Measurements from ENCODE around the gene NFKBIE. TPM values are rescaled to one million over a fixed set of nuclear protein-coding genes. Genes with fewer than 3 reads are reported as not detected.

Gene NFKBIE
- total RNA-seq, 1 experiment from 2014 or later: 7.6 TPM

DNA sequence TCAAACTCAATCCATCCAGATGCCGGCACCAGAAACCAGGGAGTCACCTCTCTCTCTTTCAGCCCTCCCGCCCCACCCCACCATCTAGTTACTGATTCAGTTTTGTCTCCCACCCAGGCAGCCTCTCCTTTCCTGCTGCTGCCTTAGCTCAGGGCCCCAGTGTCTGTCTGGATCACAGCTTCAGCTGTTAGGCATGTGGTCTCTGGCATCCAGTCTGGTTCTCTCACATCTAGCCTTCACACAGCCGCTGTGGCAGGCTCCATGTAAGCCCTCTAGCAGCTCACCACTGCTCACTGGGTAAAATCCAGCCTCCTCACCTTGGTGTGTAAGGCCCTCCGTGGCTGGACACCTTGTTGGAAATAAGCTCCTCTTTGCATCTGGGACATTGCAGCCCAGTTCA lies 26.5 kb upstream of the NFKBIE start:
- H3K36me3 ChIP-seq (ENCODE audit: control insufficient read depth in 1 of 2, insufficient read depth in 2 of 2, low read length in 2 of 2): no peaks in the 10 kb centered on the region
- intact Hi-C loops (cut with micrococcal nuclease): no loop called here
- no peaks in the 10 kb centered on the region for H3K79me2 ChIP-seq (ENCODE audit: insufficient read depth, low read length)
- no peak overlapping the region for H3K9ac ChIP-seq (ENCODE audit: low read length)
- ChIA-PET RAD21 (ENCODE audit: low non-redundant PET in 1 of 2, low total read pairs in 2 of 2, uncharacterized antibody in 2 of 2, unreplicated experiment in 2 of 2) (no interaction called here), POLR2A (interaction anchor here (1.0 kb wide), 1 partner anchor 17 kb away, joined by 3 read pairs; no protein-coding TSS in a partner anchor), CTCF (no interaction called here)
- H4K20me1 ChIP-seq (ENCODE audit: insufficient read depth): no peaks in the 10 kb centered on the region
- TF ChIP-seq, protein P1, sequence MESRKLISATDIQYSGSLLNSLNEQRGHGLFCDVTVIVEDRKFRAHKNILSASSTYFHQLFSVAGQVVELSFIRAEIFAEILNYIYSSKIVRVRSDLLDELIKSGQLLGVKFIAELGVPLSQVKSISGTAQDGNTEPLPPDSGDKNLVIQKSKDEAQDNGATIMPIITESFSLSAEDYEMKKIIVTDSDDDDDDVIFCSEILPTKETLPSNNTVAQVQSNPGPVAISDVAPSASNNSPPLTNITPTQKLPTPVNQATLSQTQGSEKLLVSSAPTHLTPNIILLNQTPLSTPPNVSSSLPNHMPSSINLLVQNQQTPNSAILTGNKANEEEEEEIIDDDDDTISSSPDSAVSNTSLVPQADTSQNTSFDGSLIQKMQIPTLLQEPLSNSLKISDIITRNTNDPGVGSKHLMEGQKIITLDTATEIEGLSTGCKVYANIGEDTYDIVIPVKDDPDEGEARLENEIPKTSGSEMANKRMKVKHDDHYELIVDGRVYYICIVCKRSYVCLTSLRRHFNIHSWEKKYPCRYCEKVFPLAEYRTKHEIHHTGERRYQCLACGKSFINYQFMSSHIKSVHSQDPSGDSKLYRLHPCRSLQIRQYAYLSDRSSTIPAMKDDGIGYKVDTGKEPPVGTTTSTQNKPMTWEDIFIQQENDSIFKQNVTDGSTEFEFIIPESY (IDR thresholded peaks at IDR 0.05; ENCODE audit: extremely low read depth, insufficient replicate concordance, low read length): no peak
- TF ChIP-seq ZNF274 (IDR thresholded peaks at IDR 0.05; ENCODE audit: low read depth, low read length) (no peak), SIN3A (IDR thresholded peaks at IDR 0.05; ENCODE audit: low read depth) (no peak), EZH2phosphoT487 (IDR thresholded peaks at IDR 0.05; ENCODE audit: borderline replicate concordance) (no peak), ZFX (IDR thresholded peaks at IDR 0.05) (no peak), EGR1 (IDR thresholded peaks at IDR 0.05; ENCODE audit: low read depth) (no peak)
- TF ChIP-seq, protein P2, sequence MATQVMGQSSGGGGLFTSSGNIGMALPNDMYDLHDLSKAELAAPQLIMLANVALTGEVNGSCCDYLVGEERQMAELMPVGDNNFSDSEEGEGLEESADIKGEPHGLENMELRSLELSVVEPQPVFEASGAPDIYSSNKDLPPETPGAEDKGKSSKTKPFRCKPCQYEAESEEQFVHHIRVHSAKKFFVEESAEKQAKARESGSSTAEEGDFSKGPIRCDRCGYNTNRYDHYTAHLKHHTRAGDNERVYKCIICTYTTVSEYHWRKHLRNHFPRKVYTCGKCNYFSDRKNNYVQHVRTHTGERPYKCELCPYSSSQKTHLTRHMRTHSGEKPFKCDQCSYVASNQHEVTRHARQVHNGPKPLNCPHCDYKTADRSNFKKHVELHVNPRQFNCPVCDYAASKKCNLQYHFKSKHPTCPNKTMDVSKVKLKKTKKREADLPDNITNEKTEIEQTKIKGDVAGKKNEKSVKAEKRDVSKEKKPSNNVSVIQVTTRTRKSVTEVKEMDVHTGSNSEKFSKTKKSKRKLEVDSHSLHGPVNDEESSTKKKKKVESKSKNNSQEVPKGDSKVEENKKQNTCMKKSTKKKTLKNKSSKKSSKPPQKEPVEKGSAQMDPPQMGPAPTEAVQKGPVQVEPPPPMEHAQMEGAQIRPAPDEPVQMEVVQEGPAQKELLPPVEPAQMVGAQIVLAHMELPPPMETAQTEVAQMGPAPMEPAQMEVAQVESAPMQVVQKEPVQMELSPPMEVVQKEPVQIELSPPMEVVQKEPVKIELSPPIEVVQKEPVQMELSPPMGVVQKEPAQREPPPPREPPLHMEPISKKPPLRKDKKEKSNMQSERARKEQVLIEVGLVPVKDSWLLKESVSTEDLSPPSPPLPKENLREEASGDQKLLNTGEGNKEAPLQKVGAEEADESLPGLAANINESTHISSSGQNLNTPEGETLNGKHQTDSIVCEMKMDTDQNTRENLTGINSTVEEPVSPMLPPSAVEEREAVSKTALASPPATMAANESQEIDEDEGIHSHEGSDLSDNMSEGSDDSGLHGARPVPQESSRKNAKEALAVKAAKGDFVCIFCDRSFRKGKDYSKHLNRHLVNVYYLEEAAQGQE (IDR thresholded peaks at IDR 0.05; ENCODE audit: low read depth): no peak
- TF ChIP-seq, protein P3, sequence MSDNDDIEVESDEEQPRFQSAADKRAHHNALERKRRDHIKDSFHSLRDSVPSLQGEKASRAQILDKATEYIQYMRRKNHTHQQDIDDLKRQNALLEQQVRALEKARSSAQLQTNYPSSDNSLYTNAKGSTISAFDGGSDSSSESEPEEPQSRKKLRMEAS (IDR thresholded peaks at IDR 0.05): no peak
- H3K9me3 ChIP-seq (ENCODE audit: control insufficient read depth in 1 of 2, insufficient read depth in 1 of 2, low read depth in 1 of 2, low read length in 2 of 2): no peaks in the 10 kb centered on the region
- no peak overlapping the region for H3K4me3 ChIP-seq (replicated peaks in 1 of 2; ENCODE audit: low read depth in 1 of 2, low read length in 2 of 2)
- ATAC-seq (no peak), DNase-seq (ENCODE audit: low read depth, low spot score) (no peak)
- peaks cover 22% of the 10 kb centered on the region for H3K27me3 ChIP-seq (ENCODE audit: insufficient read depth, low read length)
- no peak overlapping the region for H2AFZ ChIP-seq (ENCODE audit: low read depth, low read length, poor library complexity, severe bottlenecking)
- peaks cover 4 to 9% of the 10 kb centered on the region in 2 experiments; a peak in 3 of 4 replicates for H3K4me1 ChIP-seq (ENCODE audit: control insufficient read depth in 1 of 2, insufficient read depth in 2 of 2, low read length in 2 of 2)
- no peaks in the 10 kb centered on the region for H3K9me2 ChIP-seq (ENCODE audit: insufficient read depth)
- BruUV-seq (replicated peaks): no TSS peak
- H3K4me2 ChIP-seq (ENCODE audit: low read length): no peak overlapping the region
- H3K27ac ChIP-seq (ENCODE audit: low read depth, low read length): no peak overlapping the region

Data from HCT116 (cell line).